GM19397 (cell line): ENCODE data around the gene HMX2.
"Not testable (repeated sequence)": the region's sequence is repeated elsewhere in the genome, so short reads cannot be mapped to it uniquely, and the experiment has no call there.

Experiments
- ATAC-seq: cut with Tn5 transposase; IDR thresholded peaks from one replicate; pipeline ENCODE4 v1.9.1; 2021; ENCODE audit warnings: mild to moderate bottlenecking, moderate library complexity; ENCODE audit not compliant: unreplicated experiment

The HMX2 gene

GRCh38 chr10:123150271-123150985 is 2.5 kb downstream of the HMX2 start:
- ATAC-seq, result no peak

- no peak for ATAC-seq
Observed at GRCh38 chr10:123150986-123151736, 3.2 kb downstream of the HMX2 start.

- ATAC-seq, result no peak
Observed at GRCh38 chr10:123151737-123152135, 3.8 kb downstream of the HMX2 start.

DNA sequence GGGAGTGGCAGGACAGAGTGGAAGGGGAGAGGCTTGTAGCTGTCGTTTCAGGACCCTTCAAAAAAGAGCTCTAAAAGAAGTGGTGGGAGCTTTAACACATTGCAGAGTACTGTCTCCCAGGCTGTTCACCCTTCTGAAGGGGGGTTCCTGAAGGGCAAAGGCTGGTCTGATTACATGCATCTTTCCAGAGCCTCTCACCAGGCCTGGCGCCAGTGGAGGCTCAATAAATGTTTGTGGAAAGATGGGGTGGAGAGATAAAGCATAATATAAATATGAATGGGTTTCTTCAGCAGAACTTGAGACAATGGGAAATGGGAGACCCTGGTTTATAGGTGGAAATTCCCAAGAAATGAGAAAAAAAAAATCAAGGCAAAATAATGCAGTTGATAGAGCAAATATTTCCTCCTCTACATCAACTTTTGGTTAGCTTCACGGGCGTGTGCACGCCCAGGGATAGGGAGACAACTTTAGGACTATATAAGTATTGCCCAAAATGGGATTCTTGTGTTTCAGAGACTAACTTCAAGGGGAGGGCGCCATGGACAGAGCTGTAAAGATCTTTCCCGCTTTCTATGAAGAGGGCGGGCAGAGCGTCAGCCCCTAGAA is 5.7 kb downstream of the HMX2 start:
- ATAC-seq, result no peak

DNA sequence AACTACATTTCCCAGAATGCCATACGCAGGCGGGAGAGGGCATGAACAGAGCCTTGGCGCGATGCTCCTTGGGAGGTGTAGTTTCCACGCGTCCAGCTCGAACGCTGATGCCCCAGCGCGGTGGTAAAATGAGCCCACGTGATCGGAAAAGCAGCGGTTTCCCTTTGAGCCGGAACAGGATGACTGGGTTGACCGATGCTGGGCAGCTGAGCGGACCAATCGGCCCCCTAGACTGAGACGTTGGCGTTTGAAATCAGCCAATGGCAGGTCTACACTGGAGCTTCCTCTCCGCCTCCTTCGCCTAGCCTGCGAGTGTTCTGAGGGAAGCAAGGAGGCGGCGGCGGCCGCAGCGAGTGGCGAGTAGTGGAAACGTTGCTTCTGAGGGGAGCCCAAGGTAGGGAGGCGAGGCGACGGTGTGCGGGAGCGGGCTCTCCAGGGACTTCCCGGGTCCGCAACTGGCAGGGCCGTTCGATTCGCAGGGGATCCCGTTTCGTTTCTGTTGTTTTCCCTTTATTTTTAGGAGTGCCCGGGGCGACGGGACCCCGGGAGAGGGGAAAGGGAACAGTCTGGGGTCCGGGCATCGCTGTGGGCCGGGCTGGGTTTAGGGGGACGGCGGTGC is 6.3 kb downstream of the HMX2 start, which contains the start of gene BUB3:
TSS of gene BUB3 (plus strand) at position 311 of the 619 bp plus-strand sequence. CDS start 516 bp downstream, outside the sequence.
- ATAC-seq, result peak; percentile 91

GRCh38 chr10:123154711-123155505 is 7.0 kb downstream of the HMX2 start:
- ATAC-seq, result peak; percentile 53

GRCh38 chr10:123156078-123156477 is 8.1 kb downstream of the HMX2 start:
- ATAC-seq, result no peak

DNA sequence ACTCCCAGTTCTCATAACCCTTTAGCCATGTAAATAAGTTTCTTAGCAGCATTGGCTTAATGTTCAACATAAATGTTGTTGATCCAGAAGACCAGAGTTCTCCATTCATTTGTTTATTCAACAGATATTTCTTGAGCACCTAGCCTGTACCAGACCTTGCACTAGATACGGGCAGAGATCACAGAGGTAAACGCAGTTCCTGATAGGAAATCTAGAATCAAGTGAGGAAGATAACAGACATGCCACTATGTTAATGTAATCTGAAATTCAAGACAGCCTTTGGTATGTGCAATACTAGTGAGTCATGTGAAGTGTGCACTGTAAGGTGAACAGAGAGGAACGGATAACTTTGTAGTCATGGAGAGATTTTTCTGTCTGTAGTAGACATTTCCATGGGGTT is 9.3 kb downstream of the HMX2 start:
- no peak for ATAC-seq

DNA sequence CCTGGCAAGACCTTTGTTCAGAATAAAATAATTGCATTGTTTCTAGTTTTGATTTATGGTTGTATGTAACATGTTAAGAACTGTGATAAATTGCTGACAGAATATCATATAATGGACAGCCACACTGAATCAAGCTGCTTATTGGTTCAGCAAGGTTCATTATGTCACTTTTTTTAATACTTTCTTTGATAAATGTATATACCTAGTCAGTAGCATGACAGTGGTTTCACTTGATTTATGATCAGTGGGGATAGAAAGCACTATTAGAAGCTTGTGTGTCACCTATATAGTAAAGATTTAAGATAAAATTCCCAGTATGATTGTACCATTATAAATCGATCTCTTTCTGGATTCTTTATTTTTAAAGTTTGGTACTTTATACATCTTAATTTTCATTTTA is 10.7 kb downstream of the HMX2 start:
- no peak for ATAC-seq

GRCh38 chr10:123160311-123160980 is 12.5 kb downstream of the HMX2 start:
- no peak for ATAC-seq

GRCh38 chr10:123164319-123164718 is 16.4 kb downstream of the HMX2 start:
- no peak for ATAC-seq

- ATAC-seq, result no peak
Observed at GRCh38 chr10:123165445-123166072, 17.6 kb downstream of the HMX2 start.

DNA sequence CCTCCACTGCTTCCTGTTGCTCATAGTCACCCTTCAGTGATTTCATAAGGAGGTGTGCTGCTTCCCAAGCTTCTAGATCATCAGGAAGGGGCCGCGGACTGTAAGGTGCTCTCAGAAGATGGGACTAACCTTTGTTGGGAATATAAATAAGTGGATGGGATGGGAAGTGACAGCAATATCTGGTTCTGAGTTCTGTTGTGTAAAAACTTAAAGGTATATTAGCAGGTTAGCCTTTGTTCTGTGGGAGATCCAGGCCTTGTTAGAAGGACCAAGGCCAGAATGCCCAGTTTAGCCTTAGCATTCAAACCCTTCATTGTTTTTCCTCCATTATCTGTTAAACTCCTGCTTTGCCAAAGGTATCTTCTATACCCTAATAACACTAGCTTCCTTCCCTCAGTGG is 18.7 kb downstream of the HMX2 start:
- ATAC-seq, result no peak

DNA sequence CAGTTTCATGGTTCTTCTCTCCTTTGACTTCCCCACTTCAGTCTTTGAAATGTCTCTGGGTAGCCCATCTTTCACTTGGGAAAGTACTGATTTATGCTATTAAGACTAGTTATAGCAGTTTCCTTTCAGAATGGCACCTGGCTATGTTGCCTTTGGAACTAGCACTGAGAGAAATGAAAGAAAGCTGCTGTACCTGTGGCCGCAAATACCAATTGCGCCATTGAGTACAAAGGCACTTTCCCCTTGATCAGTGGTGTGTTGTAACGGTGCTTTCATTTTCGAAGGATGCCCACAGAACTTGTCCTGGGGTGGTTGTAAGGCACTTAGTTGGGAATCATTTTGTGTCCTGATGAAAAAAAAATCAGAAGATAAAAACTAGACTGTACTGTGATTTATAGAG is 23.0 kb downstream of the HMX2 start:
- no peak for ATAC-seq

- ATAC-seq, result not testable (repeated sequence)
Observed at GRCh38 chr10:123171616-123172015, 23.7 kb downstream of the HMX2 start.

DNA sequence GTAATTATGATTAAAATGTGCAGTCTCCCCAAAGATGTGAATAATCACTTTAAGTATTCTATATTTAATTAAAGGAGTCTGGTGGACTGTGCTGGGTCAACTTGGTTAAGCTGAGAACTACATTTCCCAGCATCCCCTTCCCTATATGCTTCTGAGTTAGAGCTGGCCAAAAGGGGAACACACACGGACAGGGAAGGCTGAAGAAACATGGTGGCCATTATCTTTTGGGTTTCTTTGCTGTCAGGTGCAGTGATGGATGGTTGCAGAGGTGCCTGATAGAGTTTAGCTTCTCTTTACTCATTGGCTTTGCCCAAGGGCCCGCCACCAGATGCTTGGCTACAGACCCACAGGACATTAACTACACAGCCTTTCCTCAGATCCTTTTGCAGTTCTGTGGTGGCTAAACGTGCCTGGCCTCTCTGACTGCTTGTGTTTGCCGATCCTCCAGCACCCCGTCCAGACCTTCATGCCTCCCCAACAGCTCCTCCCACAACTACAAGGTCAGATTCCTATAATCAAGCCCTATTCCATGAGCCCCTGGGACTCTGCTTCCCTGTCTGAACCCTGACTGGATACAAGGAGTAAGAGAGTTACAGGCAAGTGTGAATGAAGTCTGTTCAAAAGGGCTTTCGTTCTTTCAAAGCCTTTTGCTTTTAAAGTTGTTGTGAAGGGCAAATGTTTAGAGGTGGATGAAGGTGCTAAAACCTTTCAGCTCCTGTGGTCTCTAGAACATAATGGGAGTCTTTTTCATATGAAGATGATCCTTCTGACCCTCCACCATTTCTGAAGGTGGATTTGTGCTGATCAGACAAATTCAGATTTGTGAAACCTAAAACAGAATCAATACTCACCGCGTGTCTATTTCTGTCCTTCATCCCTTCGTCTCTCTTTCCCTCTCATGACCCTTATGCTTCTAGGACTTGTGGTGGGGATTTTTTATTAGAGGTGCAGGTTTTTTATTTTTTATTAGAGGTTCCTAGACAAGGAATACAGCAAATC is 27.8 kb downstream of the HMX2 start:
- ATAC-seq, result no peak

- ATAC-seq, result not testable (repeated sequence)
Observed at GRCh38 chr10:123178390-123178789, 30.5 kb downstream of the HMX2 start.
